ENCODE data around the gene CRACDL.

Gene CRACDL

GRCh38 chr2:98805412-98806171 lies 130.4 kb downstream of the CRACDL start:
- no peak overlapping the region for H3K4me3 Mint-ChIP-seq
- H3K27ac Mint-ChIP-seq = peak overlapping the region in 1 of 2 donors; percentile 85
- H3K27me3 Mint-ChIP-seq = no peaks in the 10 kb centered on the region
- no peaks in the 10 kb centered on the region for H3K9me3 Mint-ChIP-seq
- peaks cover 28% of the 10 kb centered on the region for H3K4me1 Mint-ChIP-seq
- ATAC-seq (no peak), DNase-seq (no peak)

GRCh38 chr2:98804736-98805135 lies 131.3 kb downstream of the CRACDL start:
- no peaks in the 10 kb centered on the region for H3K27me3 Mint-ChIP-seq
- H3K9me3 Mint-ChIP-seq = no peaks in the 10 kb centered on the region
- H3K4me3 Mint-ChIP-seq = no peak overlapping the region
- H3K4me1 Mint-ChIP-seq = peaks cover 27% of the 10 kb centered on the region
- ATAC-seq (no peak), DNase-seq (no peak)
- H3K27ac Mint-ChIP-seq = no peak overlapping the region

DNA sequence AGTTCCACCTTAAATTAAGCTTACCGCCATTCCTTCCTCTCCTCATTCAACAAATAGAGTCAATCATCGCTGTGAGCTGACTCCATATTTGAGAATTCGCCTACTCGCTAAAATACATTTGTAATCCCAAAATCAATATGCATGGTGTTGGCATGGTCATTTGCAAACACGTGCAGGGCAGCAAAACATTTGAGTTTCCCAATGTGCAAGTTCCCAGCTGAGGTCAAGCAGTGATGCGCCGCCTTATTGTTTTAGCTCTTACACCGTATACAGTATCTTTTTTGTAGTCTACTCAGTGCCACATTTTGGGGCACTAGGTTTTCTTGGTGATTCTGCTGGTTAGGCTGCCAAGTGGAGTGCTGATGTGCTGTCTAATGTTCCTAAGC lies 131.8 kb downstream of the CRACDL start:
- Mint-ChIP-seq H3K9me3 (no peaks in the 10 kb centered on the region), H3K4me3 (no peak overlapping the region), H3K27ac (no peak overlapping the region), H3K27me3 (no peaks in the 10 kb centered on the region), H3K4me1 (peaks cover 22% of the 10 kb centered on the region)
- ATAC-seq (no peak), DNase-seq (no peak)

GRCh38 chr2:98803405-98804264 lies 132.4 kb downstream of the CRACDL start:
- Mint-ChIP-seq H3K4me1 (peaks cover 19% of the 10 kb centered on the region), H3K27me3 (no peaks in the 10 kb centered on the region), H3K9me3 (no peaks in the 10 kb centered on the region), H3K4me3 (no peak overlapping the region), H3K27ac (no peak overlapping the region)
- DNase-seq (no peak), ATAC-seq (no peak)

GRCh38 chr2:98802344-98802743 lies 133.7 kb downstream of the CRACDL start:
- Mint-ChIP-seq H3K9me3 (no peaks in the 10 kb centered on the region), H3K27ac (no peak overlapping the region), H3K4me3 (no peak overlapping the region), H3K4me1 (peaks cover 17% of the 10 kb centered on the region), H3K27me3 (no peaks in the 10 kb centered on the region)
- DNase-seq = no peak
- ATAC-seq = no peak

DNA sequence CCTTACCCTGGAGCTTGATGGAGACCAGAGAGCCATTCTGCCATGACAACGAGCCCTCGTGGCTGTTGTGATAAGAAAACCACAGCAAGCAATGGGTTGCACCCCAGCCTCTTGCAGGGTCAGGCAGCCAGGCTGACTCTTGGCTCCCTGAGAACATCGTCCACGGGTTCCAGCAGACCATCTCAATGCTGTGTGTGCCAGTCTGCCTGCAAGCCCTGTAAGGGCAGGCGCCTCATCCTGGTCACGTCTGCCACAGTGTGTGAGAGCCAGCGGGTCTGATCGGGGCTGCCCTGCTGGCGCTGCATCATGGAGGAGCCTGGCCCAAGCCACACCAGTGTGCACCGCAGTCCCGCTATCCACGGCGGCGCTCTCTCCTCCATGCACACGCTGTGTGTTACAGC lies 134.1 kb downstream of the CRACDL start:
- no peaks in the 10 kb centered on the region for H3K9me3 Mint-ChIP-seq
- H3K27me3 Mint-ChIP-seq = no peaks in the 10 kb centered on the region
- H3K4me3 Mint-ChIP-seq = no peak overlapping the region
- DNase-seq (no peak), ATAC-seq (no peak)
- no peak overlapping the region for H3K27ac Mint-ChIP-seq
- H3K4me1 Mint-ChIP-seq = peaks cover 12% of the 10 kb centered on the region

DNA sequence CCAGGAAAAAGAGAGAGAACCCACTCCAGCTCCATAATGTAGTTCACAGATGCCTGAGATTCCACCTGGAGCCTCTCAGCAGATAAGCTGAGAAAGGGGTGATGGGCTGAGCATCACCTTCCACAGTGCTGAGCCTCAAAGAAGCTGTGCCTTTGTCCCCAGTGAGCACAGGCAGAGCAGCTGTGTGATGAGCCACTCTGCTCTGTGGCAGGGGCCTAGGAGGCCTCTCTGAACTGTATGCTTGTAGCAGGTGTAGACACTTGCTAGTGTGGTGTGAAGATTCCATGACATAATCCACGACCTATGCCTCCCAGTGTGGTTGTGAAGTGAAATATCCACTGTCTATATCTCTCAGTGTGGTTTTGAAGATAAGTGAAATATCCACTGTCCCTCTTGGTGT lies 134.7 kb downstream of the CRACDL start:
- no peak for DNase-seq
- H3K27ac Mint-ChIP-seq = no peak overlapping the region
- H3K27me3 Mint-ChIP-seq = no peaks in the 10 kb centered on the region
- ATAC-seq = peak; percentile 50
- no peak overlapping the region for H3K4me3 Mint-ChIP-seq
- peaks cover 11% of the 10 kb centered on the region for H3K4me1 Mint-ChIP-seq
- H3K9me3 Mint-ChIP-seq = no peaks in the 10 kb centered on the region

DNA sequence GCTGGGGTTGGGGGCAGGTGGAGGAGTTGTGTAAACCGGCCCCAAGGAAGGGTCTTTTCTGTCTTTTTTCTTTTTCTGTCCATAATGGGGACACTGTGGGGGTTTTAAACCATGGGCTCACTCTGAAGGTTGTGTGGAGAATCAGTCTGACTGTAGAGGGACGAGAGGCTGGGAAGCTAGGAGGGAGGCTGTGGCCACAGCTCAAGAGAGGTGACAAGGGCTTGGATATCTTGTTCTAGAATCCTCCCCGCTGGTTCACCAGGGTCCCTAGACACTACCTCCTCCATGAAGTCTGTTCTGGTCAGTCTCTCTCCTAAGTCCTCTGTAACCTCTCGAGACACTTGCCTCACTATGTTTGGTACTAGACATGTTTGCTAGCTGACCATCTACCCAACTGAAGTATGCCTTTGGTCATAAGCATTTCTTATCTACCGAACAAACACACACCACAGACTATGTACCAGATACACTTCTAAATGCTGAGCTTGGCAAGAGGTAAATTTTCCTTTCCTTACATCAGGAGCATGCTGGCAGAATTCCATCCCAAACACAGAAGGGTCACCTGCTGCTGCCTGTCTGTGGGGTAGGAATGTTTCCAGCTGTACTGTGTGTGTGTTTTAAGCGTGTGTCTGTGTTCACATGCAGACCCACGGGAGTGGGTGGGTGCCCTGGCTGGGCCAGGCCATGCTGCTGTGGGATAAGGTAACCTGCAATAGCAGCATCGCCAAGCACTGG lies 135.5 kb downstream of the CRACDL start:
- no peak for ATAC-seq

DNA sequence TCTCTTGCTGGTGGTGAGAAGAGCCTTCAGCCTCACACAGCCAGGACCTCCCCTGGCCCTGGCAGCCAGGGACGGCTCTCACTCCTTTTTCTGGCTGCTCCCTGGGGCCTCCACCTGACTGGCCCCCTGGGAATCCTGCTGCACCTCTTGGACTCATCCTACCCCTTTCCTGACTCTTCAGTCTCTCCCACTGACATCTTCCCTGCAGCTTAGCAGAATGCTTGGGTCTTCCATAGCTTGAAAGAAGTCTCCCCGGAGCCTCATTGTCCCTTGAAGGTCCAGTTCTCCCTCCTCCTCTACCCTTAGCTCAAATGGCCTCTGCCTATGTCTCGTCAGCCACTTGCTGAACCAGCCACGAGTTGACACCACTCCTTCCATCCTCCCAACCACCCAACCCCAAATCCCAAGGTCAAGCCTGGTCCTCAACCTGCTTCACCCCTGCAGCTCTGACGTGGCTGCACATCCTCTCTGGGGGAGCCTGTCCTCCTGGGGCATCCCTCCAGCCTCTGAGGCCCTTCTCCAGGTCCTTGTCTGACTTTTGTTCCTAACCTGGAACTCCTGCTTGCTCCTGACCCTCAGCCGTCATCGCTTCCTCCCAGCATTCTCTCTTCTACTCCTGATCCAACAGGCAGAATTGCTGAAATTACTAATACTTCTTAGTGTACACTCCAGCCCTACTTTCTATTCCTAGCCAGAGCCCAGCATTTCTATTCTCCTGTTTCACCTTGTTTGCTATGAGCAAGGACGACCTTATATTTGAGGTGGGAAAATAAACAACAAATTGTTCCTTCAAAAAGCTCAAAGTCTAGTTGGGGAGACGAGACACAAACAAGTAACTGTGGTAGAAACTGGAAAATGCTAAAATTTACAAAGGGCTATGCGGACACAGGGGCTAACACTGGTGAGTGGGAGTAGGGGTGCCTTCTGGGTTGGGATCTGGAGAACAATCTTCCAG lies 136.4 kb downstream of the CRACDL start:
- peaks cover 11% of the 10 kb centered on the region for H3K4me1 Mint-ChIP-seq
- no peak for ATAC-seq
- H3K27me3 Mint-ChIP-seq = no peaks in the 10 kb centered on the region
- no peaks in the 10 kb centered on the region for H3K9me3 Mint-ChIP-seq
- no peak overlapping the region for H3K27ac Mint-ChIP-seq
- DNase-seq = no peak
- H3K4me3 Mint-ChIP-seq = no peak overlapping the region

More for the DNA sequence above, 135.5 kb downstream of the CRACDL start:
- H3K27me3 Mint-ChIP-seq = no peaks in the 10 kb centered on the region
- H3K4me1 Mint-ChIP-seq = peaks cover 11% of the 10 kb centered on the region
- DNase-seq = no peak
- no peaks in the 10 kb centered on the region for H3K9me3 Mint-ChIP-seq
- no peak overlapping the region for H3K4me3 Mint-ChIP-seq
- peak overlapping the region in 1 of 2 donors; percentile 10 for H3K27ac Mint-ChIP-seq

GRCh38 chr2:98796775-98797544 lies 139.1 kb downstream of the CRACDL start:
- Mint-ChIP-seq H3K27me3 (no peaks in the 10 kb centered on the region), H3K9me3 (no peaks in the 10 kb centered on the region), H3K4me1 (peaks cover 10% of the 10 kb centered on the region), H3K4me3 (no peak overlapping the region), H3K27ac (no peak overlapping the region)
- DNase-seq = no peak
- no peak for ATAC-seq

DNA sequence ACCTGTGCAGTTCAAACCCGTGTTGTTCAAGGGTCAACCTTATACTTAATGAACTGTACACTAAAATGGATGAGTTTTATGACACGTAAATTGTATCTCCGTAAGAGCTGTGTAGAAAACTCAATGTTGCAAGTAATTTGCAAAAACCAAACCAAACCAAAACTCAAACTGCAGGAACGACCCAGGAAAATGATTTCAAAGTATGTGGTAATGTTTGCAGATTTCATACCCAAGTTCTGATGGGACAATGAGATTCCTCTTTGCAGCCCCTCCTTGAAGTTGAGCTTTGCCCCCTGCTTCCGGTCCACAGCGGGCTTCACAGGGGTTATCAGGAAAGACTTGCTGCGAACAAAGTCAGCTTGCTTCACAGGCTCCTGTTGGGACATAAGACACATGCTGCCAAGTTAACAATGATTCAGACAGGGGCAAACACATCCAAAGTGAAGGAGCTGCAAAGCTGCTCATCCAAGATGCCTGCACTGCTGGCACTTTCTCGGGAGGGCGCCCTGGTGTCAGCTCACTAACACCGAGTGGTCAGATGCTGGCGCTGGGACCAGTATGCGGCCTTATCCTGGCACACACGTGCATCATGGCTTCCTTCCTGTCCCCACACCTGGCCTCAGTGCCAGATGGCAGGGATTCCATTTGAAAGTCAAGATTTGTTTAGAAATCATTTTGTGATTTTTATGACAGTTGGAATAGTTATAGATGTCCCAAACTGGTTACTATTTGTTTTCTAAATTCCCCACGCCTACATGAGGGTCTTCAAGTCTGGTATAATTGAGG lies 139.9 kb downstream of the CRACDL start:
- DNase-seq (no peak), ATAC-seq (no peak)
- no peaks in the 10 kb centered on the region for H3K27me3 Mint-ChIP-seq
- H3K9me3 Mint-ChIP-seq = no peaks in the 10 kb centered on the region
- H3K4me3 Mint-ChIP-seq = no peak overlapping the region
- no peak overlapping the region for H3K27ac Mint-ChIP-seq
- H3K4me1 Mint-ChIP-seq = peaks cover 1% of the 10 kb centered on the region

- DNase-seq = no peak
- Mint-ChIP-seq H3K27me3 (no peaks in the 10 kb centered on the region), H3K27ac (no peak overlapping the region), H3K4me1 (no peaks in the 10 kb centered on the region), H3K9me3 (no peaks in the 10 kb centered on the region), H3K4me3 (no peak overlapping the region)
- no peak for ATAC-seq
Measured at GRCh38 chr2:98793897-98794830, 141.9 kb downstream of the CRACDL start.

GRCh38 chr2:98793275-98793674 lies 142.8 kb downstream of the CRACDL start:
- H3K9me3 Mint-ChIP-seq = no peaks in the 10 kb centered on the region
- no peaks in the 10 kb centered on the region for H3K4me1 Mint-ChIP-seq
- no peaks in the 10 kb centered on the region for H3K27me3 Mint-ChIP-seq
- H3K27ac Mint-ChIP-seq = no peak overlapping the region
- DNase-seq = no peak
- no peak overlapping the region for H3K4me3 Mint-ChIP-seq
- no peak for ATAC-seq

All from stimulated activated naive CD8-positive, alpha-beta T cell treated with anti-CD3 and anti-CD28 coated beads, Interleukin-15, amount 100 ng/mL, for 72 hours (primary cell).